Mesenchymal stem cell (in vitro differentiated cells and primary cell): ENCODE measurements around the gene CFDP1.

ENCODE experiments used
- DNase-seq: peaks from one replicate; pipeline ENCODE4 v3.0.0-alpha.2; 2013
- H2AFZ ChIP-seq: one replicate; pipeline ENCODE4 v1.6.1; 2013; ENCODE audit warnings: low read depth, mild to moderate bottlenecking, control low read depth, inconsistent platforms, low read length, moderate library complexity
- H2AK5ac ChIP-seq: 2 replicates; pipeline ENCODE4 v1.6.1; 2013; ENCODE audit warnings: low read length, moderate library complexity, mild to moderate bottlenecking, inconsistent platforms; ENCODE audit not compliant: severe bottlenecking
- H2BK120ac ChIP-seq: one replicate; pipeline ENCODE4 v1.6.1; 2013; ENCODE audit warnings: low read depth, mild to moderate bottlenecking, inconsistent platforms, low read length, moderate library complexity
- H2BK12ac ChIP-seq, 2 experiments: one replicate each; pipeline ENCODE4 v1.6.1; 2013; ENCODE audit warnings: inconsistent platforms in 2 of 2, low read length in 2 of 2, mild to moderate bottlenecking in 2 of 2, moderate library complexity in 2 of 2, control low read depth in 1 of 2
- H2BK15ac ChIP-seq: one replicate; pipeline ENCODE4 v1.6.1; 2013; ENCODE audit warnings: mild to moderate bottlenecking, low read depth, inconsistent platforms; ENCODE audit not compliant: poor library complexity, severe bottlenecking
- H2BK5ac ChIP-seq: 2 replicates; pipeline ENCODE4 v1.6.1; 2013; ENCODE audit warnings: low read depth, mild to moderate bottlenecking, low read length, control low read depth, inconsistent platforms; ENCODE audit not compliant: poor library complexity, severe bottlenecking
- H3K14ac ChIP-seq, 2 experiments: one replicate each; pipeline ENCODE4 v1.6.1; 2013; ENCODE audit warnings: inconsistent platforms in 2 of 2, low read length in 2 of 2, control low read depth in 1 of 2, mild to moderate bottlenecking in 1 of 2, moderate library complexity in 1 of 2
- H3K18ac ChIP-seq, 2 experiments: one replicate each; pipeline ENCODE4 v1.6.1; 2013; ENCODE audit warnings: inconsistent platforms in 2 of 2, low read length in 2 of 2, control low read depth in 1 of 2, low read depth in 1 of 2, mild to moderate bottlenecking in 1 of 2
- H3K23ac ChIP-seq, 2 experiments: one replicate each; pipeline ENCODE4 v1.6.1; 2013; ENCODE audit warnings: inconsistent platforms in 2 of 2, low read length in 2 of 2, mild to moderate bottlenecking in 2 of 2, moderate library complexity in 2 of 2, control low read depth in 1 of 2
- H3K27ac ChIP-seq: 2 replicates; pipeline ENCODE4 v1.5.1; 2013; ENCODE audit warnings: mild to moderate bottlenecking, moderate library complexity, low read length, control low read depth, inconsistent platforms; ENCODE audit not compliant: poor library complexity, severe bottlenecking
- H3K27me3 ChIP-seq, 2 experiments: 2 replicates each; pipeline versions ENCODE4 v1.6.1 to v1.7.0; 2013; ENCODE audit warnings: low read length in 2 of 2, mild to moderate bottlenecking in 2 of 2, moderate library complexity in 2 of 2, control low read depth in 1 of 2, inconsistent platforms in 1 of 2; ENCODE audit not compliant: control insufficient read depth in 1 of 2, insufficient read depth in 1 of 2
- H3K36me3 ChIP-seq, 2 experiments: 2 replicates each; pipeline versions ENCODE4 v1.6.1 to v1.7.0; 2013; ENCODE audit warnings: low read length in 2 of 2, control low read depth in 1 of 2, inconsistent platforms in 1 of 2, low read depth in 1 of 2, mild to moderate bottlenecking in 1 of 2; ENCODE audit not compliant: insufficient read depth in 2 of 2, control insufficient read depth in 1 of 2
- H3K4ac ChIP-seq, 2 experiments: one replicate each; pipeline ENCODE4 v1.6.1; 2013; ENCODE audit warnings: inconsistent platforms in 2 of 2, low read length in 2 of 2, mild to moderate bottlenecking in 2 of 2, moderate library complexity in 2 of 2, control low read depth in 1 of 2, low read depth in 1 of 2
- H3K4me1 ChIP-seq: 2 replicates; pipeline ENCODE4 v1.6.1; 2013; ENCODE audit warnings: low read depth, low read length, control low read depth; ENCODE audit not compliant: control insufficient read depth, insufficient read depth
- H3K4me2 ChIP-seq: 2 replicates; pipeline ENCODE4 v1.6.1; 2013; ENCODE audit warnings: low read length, mild to moderate bottlenecking, inconsistent platforms; ENCODE audit not compliant: poor library complexity, severe bottlenecking
- H3K4me3 ChIP-seq, 2 experiments: 2 replicates each; pipeline versions ENCODE4 v1.5.1 to v1.7.0; 2013; ENCODE audit warnings: low read length in 2 of 2, mild to moderate bottlenecking in 2 of 2, control low read depth in 1 of 2, low read depth in 1 of 2; ENCODE audit not compliant: insufficient read depth in 1 of 2
- H3K79me1 ChIP-seq: replicated peaks from 2 replicates; pipeline ENCODE4 v1.6.1; 2013; ENCODE audit warnings: mild to moderate bottlenecking, control low read depth, low read length, inconsistent platforms; ENCODE audit not compliant: poor library complexity, severe bottlenecking
- H3K9ac ChIP-seq: 2 replicates; pipeline ENCODE4 v1.7.0; 2013; ENCODE audit warnings: mild to moderate bottlenecking, low read length, moderate library complexity
- H3K9me3 ChIP-seq: 2 replicates; pipeline ENCODE4 v1.7.0; 2013; ENCODE audit warnings: mild to moderate bottlenecking, low read length; ENCODE audit not compliant: control insufficient read depth
- H4K8ac ChIP-seq: one replicate; pipeline ENCODE4 v1.6.1; 2013; ENCODE audit warnings: inconsistent platforms, mild to moderate bottlenecking, low read length, moderate library complexity
- H4K91ac ChIP-seq: one replicate; pipeline ENCODE4 v1.6.1; 2013; ENCODE audit warnings: mild to moderate bottlenecking, low read length, inconsistent platforms
- WGBS: methylation state at CpG from one replicate; pipeline ENCODE4 v1.1.7; 2013; ENCODE audit warnings: mixed read lengths; 5-methylcytosine and 5-hydroxymethylcytosine counted together

Gene CFDP1

DNA sequence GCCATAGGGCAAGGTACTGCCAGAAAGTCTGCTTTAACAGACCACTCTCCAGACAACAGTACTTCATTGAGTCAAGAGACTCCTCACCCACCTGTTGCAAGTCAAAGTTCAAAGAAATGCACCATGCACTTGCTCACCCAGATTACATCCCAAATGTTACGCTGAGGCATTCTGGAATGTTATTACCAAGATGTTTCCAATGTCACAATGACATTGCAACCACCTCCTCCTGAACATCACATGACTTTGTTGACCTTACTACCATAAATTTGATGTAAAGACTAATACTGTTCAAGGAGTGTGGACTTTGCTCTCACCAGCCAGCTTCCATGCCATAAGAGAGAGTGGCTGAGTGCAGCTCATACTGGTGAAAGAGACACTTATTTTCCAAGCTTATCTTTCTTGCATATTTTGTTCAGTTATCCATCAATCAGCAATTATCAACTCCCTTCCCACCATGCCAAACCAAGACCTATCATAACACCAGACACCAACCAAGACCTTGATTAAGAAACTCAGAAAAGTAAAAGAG lies 123.3 kb downstream of the CFDP1 start:
- peaks cover 9 to 10% of the 10 kb centered on the region in 2 experiments for H3K36me3 ChIP-seq
- H2BK12ac ChIP-seq, result no peak overlapping the region
- H2AFZ ChIP-seq, result no peak overlapping the region
- no peak overlapping the region for H3K9ac ChIP-seq
- no peak overlapping the region for H2AK5ac ChIP-seq
- H3K4me3 ChIP-seq, result no peak overlapping the region
- no peak overlapping the region for H4K91ac ChIP-seq
- no peaks in the 10 kb centered on the region for H3K27me3 ChIP-seq
- H3K27ac ChIP-seq, result no peak overlapping the region
- H2BK5ac ChIP-seq, result no peak overlapping the region
- no peak overlapping the region for H3K23ac ChIP-seq
- H3K4me2 ChIP-seq, result no peak overlapping the region
- peaks cover 18% of the 10 kb centered on the region for H3K79me1 ChIP-seq
- no peak overlapping the region for H3K4ac ChIP-seq
- no peaks in the 10 kb centered on the region for H3K9me3 ChIP-seq
- no peak overlapping the region for H2BK15ac ChIP-seq
- peaks cover 10% of the 10 kb centered on the region for H3K4me1 ChIP-seq
- H3K18ac ChIP-seq, result no peak overlapping the region
- DNase-seq, result no peak
- no peak overlapping the region for H2BK120ac ChIP-seq
- no peak overlapping the region for H4K8ac ChIP-seq
- H3K14ac ChIP-seq, result no peak overlapping the region
- 92% methylated on average over 1 of the region's 1 CpG for WGBS

DNA sequence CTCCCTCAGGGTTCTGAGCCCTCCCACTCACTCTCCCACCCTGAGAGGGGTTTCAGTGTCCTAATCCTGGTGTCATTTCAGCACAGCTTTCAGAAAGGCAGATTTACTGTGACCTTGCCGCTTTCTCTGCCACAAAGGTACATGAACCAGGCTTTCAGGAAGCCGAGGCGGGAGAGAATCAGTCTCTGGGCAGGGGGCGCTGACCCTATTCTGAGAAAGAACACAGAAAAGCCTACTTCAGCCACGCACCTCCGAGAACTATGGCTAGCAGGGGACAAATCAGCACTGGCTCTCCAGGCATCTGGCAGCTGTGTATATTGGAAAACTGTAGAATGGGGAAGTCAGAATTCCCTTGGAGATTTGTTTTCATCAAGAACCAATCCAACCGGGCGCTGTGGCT lies 124.1 kb downstream of the CFDP1 start:
- H3K4me3 ChIP-seq, result no peak overlapping the region
- H3K23ac ChIP-seq, result no peak overlapping the region
- no peak overlapping the region for H3K27ac ChIP-seq
- no peak overlapping the region for H2BK5ac ChIP-seq
- no peaks in the 10 kb centered on the region for H3K9me3 ChIP-seq
- H3K9ac ChIP-seq, result no peak overlapping the region
- H3K14ac ChIP-seq, result no peak overlapping the region
- H2AFZ ChIP-seq, result no peak overlapping the region
- H3K36me3 ChIP-seq, result peaks cover 9 to 10% of the 10 kb centered on the region in 2 experiments
- peak overlapping the region; percentile 47 for H4K8ac ChIP-seq
- peak overlapping the region in 1 of 2 experiments; percentile 43 for H2BK12ac ChIP-seq
- peak overlapping the region; percentile 81 for H2AK5ac ChIP-seq
- 95% methylated on average over 8 of the region's 8 CpGs for WGBS
- no peak overlapping the region for H3K4me2 ChIP-seq
- H3K4me1 ChIP-seq, result peaks cover 14% of the 10 kb centered on the region
- H3K27me3 ChIP-seq, result no peaks in the 10 kb centered on the region
- peaks cover 18% of the 10 kb centered on the region for H3K79me1 ChIP-seq
- peak overlapping the region; percentile 30 to 47 for H3K4ac ChIP-seq
- peak overlapping the region; percentile 4 to 29 for H3K18ac ChIP-seq
- no peak for DNase-seq
- H2BK15ac ChIP-seq, result no peak overlapping the region
- H4K91ac ChIP-seq, result no peak overlapping the region
- no peak overlapping the region for H2BK120ac ChIP-seq

DNA sequence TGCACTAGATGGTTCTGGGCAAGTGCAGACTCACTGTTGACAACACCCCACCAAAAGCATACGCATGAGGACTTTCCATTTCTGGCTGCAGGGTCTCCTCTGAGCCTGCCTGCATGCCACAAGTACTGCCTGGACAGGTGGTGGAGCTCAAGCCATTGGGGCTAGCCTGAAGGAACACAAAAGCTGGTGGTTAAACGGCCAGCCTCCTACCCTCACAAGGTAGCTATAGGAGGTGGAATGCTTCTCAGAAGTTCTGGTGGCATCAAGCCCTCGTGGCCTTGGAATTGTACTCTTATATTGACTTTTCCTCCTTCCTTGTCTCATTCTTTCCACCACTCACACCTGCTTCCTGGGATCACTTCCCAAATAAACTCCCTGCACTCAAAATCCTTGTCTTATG lies 125.3 kb downstream of the CFDP1 start:
- H3K27ac ChIP-seq, result no peak overlapping the region
- H4K91ac ChIP-seq, result no peak overlapping the region
- H3K79me1 ChIP-seq, result peaks cover 18% of the 10 kb centered on the region
- H2BK120ac ChIP-seq, result no peak overlapping the region
- no peak overlapping the region for H3K4me3 ChIP-seq
- H4K8ac ChIP-seq, result no peak overlapping the region
- H3K9me3 ChIP-seq, result no peaks in the 10 kb centered on the region
- no peak overlapping the region for H3K18ac ChIP-seq
- no peaks in the 10 kb centered on the region for H3K27me3 ChIP-seq
- peak overlapping the region; percentile 37 to 57 for H2BK12ac ChIP-seq
- no peak overlapping the region for H3K4ac ChIP-seq
- DNase-seq, result no peak
- WGBS, result 91% methylated on average over 3 of the region's 3 CpGs
- H2AFZ ChIP-seq, result no peak overlapping the region
- no peak overlapping the region for H2BK5ac ChIP-seq
- H3K14ac ChIP-seq, result no peak overlapping the region
- H3K9ac ChIP-seq, result no peak overlapping the region
- H3K4me1 ChIP-seq, result peaks cover 15% of the 10 kb centered on the region
- H3K23ac ChIP-seq, result no peak overlapping the region
- H2BK15ac ChIP-seq, result peak overlapping the region; percentile 4
- peaks cover 3 to 9% of the 10 kb centered on the region in 2 experiments for H3K36me3 ChIP-seq
- peak overlapping the region; percentile 49 for H2AK5ac ChIP-seq
- H3K4me2 ChIP-seq, result no peak overlapping the region

DNA sequence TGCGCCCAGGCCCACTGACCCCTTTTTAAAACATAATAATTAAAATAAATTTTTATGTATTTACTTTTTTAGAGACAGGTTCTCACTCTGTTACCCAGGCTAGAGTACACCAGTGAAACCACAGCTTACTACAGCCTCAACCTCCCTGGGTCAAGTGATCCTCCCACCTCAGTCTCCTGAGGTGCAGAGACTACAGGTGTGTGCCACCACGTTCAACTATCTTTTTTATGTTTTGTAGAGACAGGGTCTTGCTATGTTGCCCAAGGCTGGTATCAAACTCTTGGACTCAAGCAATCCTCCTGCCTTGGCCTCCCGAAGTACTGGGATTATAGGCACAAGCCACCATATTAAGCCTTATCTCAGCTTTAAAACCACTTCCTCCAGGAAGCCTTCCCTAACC lies 125.8 kb downstream of the CFDP1 start:
- no peak overlapping the region for H3K18ac ChIP-seq
- H2BK120ac ChIP-seq, result no peak overlapping the region
- peaks cover 20% of the 10 kb centered on the region for H3K79me1 ChIP-seq
- H3K4me2 ChIP-seq, result no peak overlapping the region
- H3K14ac ChIP-seq, result no peak overlapping the region
- H3K27ac ChIP-seq, result no peak overlapping the region
- peak overlapping the region; percentile 50 for H2AK5ac ChIP-seq
- H3K9me3 ChIP-seq, result no peaks in the 10 kb centered on the region
- H4K91ac ChIP-seq, result no peak overlapping the region
- no peak overlapping the region for H2BK12ac ChIP-seq
- no peak overlapping the region for H2BK15ac ChIP-seq
- H3K36me3 ChIP-seq, result peaks cover 3 to 8% of the 10 kb centered on the region in 2 experiments
- no peak for DNase-seq
- H3K4me3 ChIP-seq, result no peak overlapping the region
- H3K23ac ChIP-seq, result no peak overlapping the region
- H3K4me1 ChIP-seq, result peaks cover 15% of the 10 kb centered on the region
- H2AFZ ChIP-seq, result no peak overlapping the region
- H3K4ac ChIP-seq, result no peak overlapping the region
- no peak overlapping the region for H2BK5ac ChIP-seq
- H3K27me3 ChIP-seq, result no peaks in the 10 kb centered on the region
- H3K9ac ChIP-seq, result no peak overlapping the region
- H4K8ac ChIP-seq, result no peak overlapping the region
- 100% methylated on average over 2 of the region's 3 CpGs for WGBS
